Epithelial cell of proximal tubule (primary cell): ENCODE results near the gene MEIS2. TPM values are rescaled to one million over a fixed set of nuclear protein-coding genes. Genes with fewer than 3 reads are reported as not detected.

ENCODE experiments used
- DNase-seq: peaks from one replicate; pipeline ENCODE4 v3.0.0-alpha.2; 2011; ENCODE audit warnings: low read depth
- H3K4me3 ChIP-seq: 2 replicates; pipeline ENCODE4 v1.5.1; 2011; ENCODE audit warnings: low read depth, mild to moderate bottlenecking, low read length
- total RNA-seq: library from RNA; depleted of rRNA; stranded (reverse); fragments of >200 nt; gene quantifications from 2 replicates; pipeline ENCODE4 v1.2.3, GENCODE V29; 2015
- TF ChIP-seq, protein P1 (sequence below): conservative IDR thresholded peaks from 2 replicates; pipeline ENCODE4 v1.5.1; 2012; ENCODE audit warnings: low read depth, mild to moderate bottlenecking, low read length

The MEIS2 gene
- total RNA-seq, 1 donor from 2014 or later: 14.0 TPM

DNA sequence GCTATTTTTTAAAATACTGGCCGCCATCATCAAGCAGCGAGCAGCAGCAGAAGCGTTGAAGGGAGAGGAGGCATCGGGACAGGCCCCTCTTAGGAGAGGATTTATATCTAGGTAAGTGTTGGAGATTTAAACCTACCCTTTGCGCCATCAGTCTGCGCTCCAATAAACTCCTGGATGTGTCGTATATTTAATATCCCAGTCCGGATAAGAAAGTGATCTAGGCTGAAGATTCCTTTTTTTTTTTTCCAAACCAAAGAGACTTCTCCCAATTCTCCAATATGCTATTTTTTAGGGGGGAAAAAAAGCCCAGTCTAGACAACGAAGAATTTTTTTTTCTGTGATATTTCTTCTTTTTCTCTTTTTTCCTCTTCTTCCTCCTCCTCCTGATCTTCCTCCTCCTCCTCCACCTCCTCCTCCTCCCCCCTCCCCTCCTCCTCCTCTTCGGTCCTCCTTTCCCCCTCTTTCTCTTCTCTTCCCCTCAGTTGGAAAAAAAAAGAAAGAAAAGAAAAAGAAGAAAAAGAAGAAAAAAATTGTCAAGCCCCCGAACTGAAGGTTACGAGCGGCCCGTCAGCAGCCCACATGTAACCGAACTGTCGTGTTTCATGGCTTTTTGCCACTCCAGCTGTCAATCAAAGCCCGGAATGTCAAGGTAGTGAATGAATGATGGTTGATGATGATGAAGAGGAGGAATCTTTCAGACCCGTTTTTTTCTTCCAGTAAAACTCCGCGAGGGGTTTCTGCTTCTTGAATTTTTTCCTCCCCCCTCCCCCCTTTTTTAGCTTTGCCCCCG, 835 bp downstream of the MEIS2 start:
- TF ChIP-seq, protein P1, sequence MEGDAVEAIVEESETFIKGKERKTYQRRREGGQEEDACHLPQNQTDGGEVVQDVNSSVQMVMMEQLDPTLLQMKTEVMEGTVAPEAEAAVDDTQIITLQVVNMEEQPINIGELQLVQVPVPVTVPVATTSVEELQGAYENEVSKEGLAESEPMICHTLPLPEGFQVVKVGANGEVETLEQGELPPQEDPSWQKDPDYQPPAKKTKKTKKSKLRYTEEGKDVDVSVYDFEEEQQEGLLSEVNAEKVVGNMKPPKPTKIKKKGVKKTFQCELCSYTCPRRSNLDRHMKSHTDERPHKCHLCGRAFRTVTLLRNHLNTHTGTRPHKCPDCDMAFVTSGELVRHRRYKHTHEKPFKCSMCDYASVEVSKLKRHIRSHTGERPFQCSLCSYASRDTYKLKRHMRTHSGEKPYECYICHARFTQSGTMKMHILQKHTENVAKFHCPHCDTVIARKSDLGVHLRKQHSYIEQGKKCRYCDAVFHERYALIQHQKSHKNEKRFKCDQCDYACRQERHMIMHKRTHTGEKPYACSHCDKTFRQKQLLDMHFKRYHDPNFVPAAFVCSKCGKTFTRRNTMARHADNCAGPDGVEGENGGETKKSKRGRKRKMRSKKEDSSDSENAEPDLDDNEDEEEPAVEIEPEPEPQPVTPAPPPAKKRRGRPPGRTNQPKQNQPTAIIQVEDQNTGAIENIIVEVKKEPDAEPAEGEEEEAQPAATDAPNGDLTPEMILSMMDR: no peak
- DNase-seq: no peak

DNA sequence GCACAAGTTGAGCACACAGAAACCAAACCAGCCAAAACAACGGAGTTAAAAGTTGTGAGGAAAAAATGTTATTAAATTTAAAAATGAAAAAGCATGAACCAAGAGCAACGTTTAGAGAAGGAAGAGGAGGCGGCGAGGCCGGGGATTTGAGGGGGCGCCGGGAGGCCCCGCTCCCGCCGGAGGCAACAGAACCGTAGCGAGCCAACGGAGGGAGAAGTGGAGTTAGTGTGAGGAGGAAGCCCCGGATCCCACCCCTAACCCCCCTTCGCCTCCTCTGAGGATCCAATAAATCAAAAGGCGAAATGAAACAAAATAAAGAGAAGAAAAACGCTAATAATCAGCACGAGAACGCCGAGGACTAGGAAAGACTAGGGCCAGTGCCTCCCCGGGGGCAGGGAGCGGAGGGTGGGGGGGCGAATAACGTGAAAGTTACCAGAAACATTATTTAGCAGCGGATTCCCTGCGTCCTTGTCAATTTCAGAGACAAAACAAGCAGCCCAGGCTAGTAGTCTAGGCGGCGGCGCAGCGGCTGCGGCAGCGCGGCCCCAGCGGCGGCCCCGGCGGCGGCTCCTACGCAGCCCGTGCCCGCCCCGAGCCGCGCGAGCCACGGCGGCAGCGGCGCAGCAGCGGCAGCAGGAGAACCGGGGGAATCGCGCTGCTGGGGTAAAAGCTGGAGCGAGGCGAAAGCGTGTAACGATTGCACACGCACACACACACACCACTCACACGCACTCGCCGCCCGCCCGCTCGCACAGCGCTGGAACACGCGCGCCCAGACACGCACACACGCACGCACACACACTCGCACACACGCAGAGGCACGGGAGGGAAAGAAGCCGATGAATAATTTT, 1.7 kb downstream of the MEIS2 start:
- no peak for DNase-seq
- TF ChIP-seq, protein P1: no peak
- H3K4me3 ChIP-seq: peak overlapping the region; percentile 80

More for the DNA sequence above, 835 bp downstream of the MEIS2 start:
- H3K4me3 ChIP-seq: peak overlapping the region; percentile 80

DNA sequence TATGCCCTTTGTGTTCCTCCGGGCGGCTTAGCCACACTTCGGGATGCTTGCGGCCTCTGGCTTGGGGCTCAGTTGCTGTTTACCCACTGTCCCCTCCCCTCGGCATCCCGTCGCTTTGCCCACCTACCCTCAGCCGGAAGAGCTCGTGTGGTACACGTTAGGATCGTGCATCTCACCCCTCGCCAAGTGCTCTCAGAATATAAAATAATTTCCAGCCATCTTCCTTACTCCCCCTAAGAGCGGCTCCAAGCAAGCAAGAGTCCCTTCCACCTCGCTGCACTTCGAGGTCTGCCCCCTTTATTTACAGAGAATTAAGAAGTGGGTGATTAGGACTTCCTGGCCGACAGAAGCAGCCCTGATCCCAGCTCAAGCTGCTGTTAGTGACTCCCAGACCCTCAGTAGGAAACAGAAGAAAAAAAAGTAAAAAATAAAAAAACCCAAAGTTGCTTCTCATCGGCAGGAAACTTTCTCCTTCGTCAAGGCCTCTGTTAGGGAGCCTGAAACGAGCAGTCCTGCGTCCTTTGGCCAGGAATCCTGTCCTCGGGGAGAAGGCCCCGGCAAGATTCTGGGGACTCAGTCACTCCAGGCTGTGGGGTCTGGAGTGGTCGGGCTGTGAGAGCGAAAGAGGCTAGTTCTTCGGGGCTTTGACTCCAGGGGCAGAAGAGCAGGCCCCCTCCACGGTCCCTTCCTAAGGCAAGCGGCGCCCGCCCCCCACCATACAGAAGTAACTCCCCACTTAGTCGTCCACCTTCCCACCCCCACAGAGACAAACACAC, 3.0 kb downstream of the MEIS2 start:
- DNase-seq: no peak
- peak overlapping the region; percentile 80 for H3K4me3 ChIP-seq
- TF ChIP-seq, protein P1: no peak

DNA sequence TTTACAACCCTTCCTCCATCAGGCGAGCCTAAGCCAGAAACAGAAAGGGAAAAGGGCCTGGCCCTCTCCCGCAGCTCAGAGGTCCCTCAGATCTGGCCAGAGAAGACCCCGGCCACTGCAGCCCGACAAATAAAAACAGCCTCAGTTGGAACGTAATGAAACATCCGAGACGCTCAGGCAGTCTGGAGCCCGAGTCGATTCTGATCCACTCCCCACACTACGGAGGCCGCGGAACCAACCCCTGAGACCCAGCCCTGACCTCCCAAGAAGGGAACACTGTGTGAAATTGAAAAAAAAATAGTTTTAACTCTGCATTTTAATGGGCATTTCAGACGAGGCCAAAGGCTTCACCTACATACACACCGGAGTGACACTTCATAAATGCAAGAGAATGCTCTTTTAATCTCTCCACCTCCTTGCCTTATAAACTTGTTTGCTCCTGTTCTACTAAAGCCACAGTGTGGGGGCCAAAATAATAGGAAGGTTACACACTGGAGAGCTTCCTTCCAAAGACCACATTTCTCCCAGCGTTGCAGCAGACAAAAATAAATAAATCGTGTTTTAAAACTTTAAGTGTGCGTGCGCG, 3.7 kb downstream of the MEIS2 start:
- H3K4me3 ChIP-seq: no peak overlapping the region
- TF ChIP-seq, protein P1: no peak
- DNase-seq: no peak

- no peak overlapping the region for H3K4me3 ChIP-seq
- no peak for DNase-seq
- TF ChIP-seq, protein P1: no peak
Observed at GRCh38 chr15:37095770-37096557, 4.4 kb downstream of the MEIS2 start.
